Sigmoid colon (tissue), 7 donors: Measurements from ENCODE around the gene DPYSL3. TPM values are rescaled to one million over a fixed set of nuclear protein-coding genes. Genes with fewer than 3 reads are reported as not detected.

Experiments used
- DNase-seq: peaks from one replicate; pipeline ENCODE4 v3.0.0-alpha.2; 2019
- H3K27ac ChIP-seq, 4 donors: fragments of 200-600 bp; sonication (generic); one replicate each; pipeline ENCODE4 v1.5.1; 2016 to 2019; ENCODE audit warnings: mild to moderate bottlenecking in 1 of 4
- H3K27me3 ChIP-seq, 3 donors: fragments of 200-600 bp; sonication (generic); one replicate each; pipeline ENCODE4 v1.5.1; 2019; ENCODE audit warnings: mild to moderate bottlenecking in 1 of 3
- H3K36me3 ChIP-seq, 4 donors: fragments of 200-600 bp; sonication (generic); one replicate each; pipeline ENCODE4 v1.5.1; 2016 to 2019
- H3K4me1 ChIP-seq, 4 donors: fragments of 200-600 bp; sonication (generic); one replicate each; pipeline ENCODE4 v1.5.1; 2017 to 2019
- H3K4me3 ChIP-seq, 4 donors: fragments of 200-600 bp; sonication (generic); one replicate each; pipeline ENCODE4 v1.5.1; 2017 to 2019; ENCODE audit warnings: mild to moderate bottlenecking in 2 of 4, moderate library complexity in 1 of 4
- H3K9me3 ChIP-seq, 4 donors: fragments of 200-600 bp in 3 of 4; sonication (generic) in 3 of 4; one replicate each; pipeline versions ENCODE4 v1.5.1 to v1.6.1; 2013 to 2019
- CTCF ChIP-seq, 4 experiments: fragments of 450-650 bp in 3 of 4; fragments of 200-600 bp in 1 of 4; IDR thresholded peaks; one replicate each; pipeline ENCODE4 v1.5.1; 2016 to 2019; ENCODE audit warnings: antibody characterized with exemption in 4 of 4, mild to moderate bottlenecking in 3 of 4, moderate library complexity in 2 of 4
- EP300 ChIP-seq, 4 donors: sonication (generic); formaldehyde crosslinking; IDR thresholded peaks; one replicate each; pipeline ENCODE4 v1.6.1; 2017; ENCODE audit warnings: antibody characterized with exemption in 4 of 4
- POLR2A ChIP-seq, 2 donors: fragments of 450-650 bp; IDR thresholded peaks; one replicate each; pipeline ENCODE4 v1.6.1; 2016; ENCODE audit warnings: antibody characterized with exemption in 2 of 2, mild to moderate bottlenecking in 2 of 2, moderate library complexity in 2 of 2
- POLR2AphosphoS5 ChIP-seq, 4 donors: sonication (generic); formaldehyde crosslinking; IDR thresholded peaks; one replicate each; pipeline ENCODE4 v1.6.1; 2017; ENCODE audit warnings: antibody characterized with exemption in 4 of 4
- WGBS, 2 donors: extraction: QIAGEN DNeasy Blood & Tissue Kit; methylation state at CpG; one replicate each; pipeline ENCODE4 v1.1.7; 2013; 5-methylcytosine and 5-hydroxymethylcytosine counted together
- intact Hi-C: fragments of 100-400 bp; cut with DNase I; formaldehyde crosslinking; loops from one replicate; pipeline ENCODE4 v1.15.1; 2023
- polyA plus RNA-seq, 3 donors: library from polyadenylated mRNA; stranded (reverse); fragments of 200-250 nt; gene quantifications; one replicate each; pipeline ENCODE4 v1.2.3, GENCODE V29; 2013
- total RNA-seq, 4 donors: library from RNA; depleted of rRNA; stranded (reverse); fragments of >200 nt; gene quantifications; one replicate each; pipeline ENCODE4 v1.1.0, GENCODE V29; 2016
- donor health status: healthy with polysubstance abuse.
- donor health status: Bipolar disorder and iron deficiency.
- donor health status: healthy.

DPYSL3 gene
- total and polyA plus RNA-seq, 7 donors, result 4.2 to 343 (median 149) TPM

GRCh38 chr5:147530530-147531389 lies 20.9 kb upstream of the DPYSL3 start:
- peaks cover 0 to 29% (median 26%) of the 10 kb centered on the region in 4 donors for H3K4me1 ChIP-seq
- no peak overlapping the region for H3K4me3 ChIP-seq
- H3K27me3 ChIP-seq, result no peaks in the 10 kb centered on the region
- TF ChIP-seq POLR2AphosphoS5 (IDR thresholded peaks at IDR 0.05) (peak in 2 of 4 donors; percentile 24 to 27), EP300 (IDR thresholded peaks at IDR 0.05) (no peak)
- DNase-seq, result no peak
- 91 to 92% methylated on average over 7 of the region's 7 CpGs for WGBS, 2 donors
- H3K27ac ChIP-seq, result peak overlapping the region in 3 of 4 donors; percentile 45 to 70 (median 68)
- intact Hi-C loops, result loop anchor here (2.0 kb wide), 1 partner anchor 18 kb away; no protein-coding TSS in a partner anchor
- H3K36me3 ChIP-seq, result no peaks in the 10 kb centered on the region
- no peaks in the 10 kb centered on the region for H3K9me3 ChIP-seq

- no peaks in the 10 kb centered on the region for H3K36me3 ChIP-seq
- WGBS, 2 donors, result 60 to 72% methylated on average over 4 of the region's 4 CpGs
- no peak overlapping the region for H3K4me3 ChIP-seq
- intact Hi-C loops, result no loop called here
- H3K9me3 ChIP-seq, result no peaks in the 10 kb centered on the region
- no peak for TF ChIP-seq POLR2AphosphoS5 (IDR thresholded peaks at IDR 0.05)
- no peak for TF ChIP-seq POLR2A (IDR thresholded peaks at IDR 0.05)
- no peak for TF ChIP-seq CTCF (IDR thresholded peaks at IDR 0.05)
- TF ChIP-seq EP300 (IDR thresholded peaks at IDR 0.05), result no peak
- no peaks in the 10 kb centered on the region for H3K27me3 ChIP-seq
- no peaks in the 10 kb centered on the region for H3K4me1 ChIP-seq
- DNase-seq, result no peak
- H3K27ac ChIP-seq, result no peak overlapping the region
Measured at GRCh38 chr5:147523069-147523468, 13.2 kb upstream of the DPYSL3 start.

GRCh38 chr5:147522435-147522834 lies 12.6 kb upstream of the DPYSL3 start:
- intact Hi-C loops, result no loop called here
- H3K9me3 ChIP-seq, result no peaks in the 10 kb centered on the region
- no peak for DNase-seq
- no peaks in the 10 kb centered on the region for H3K36me3 ChIP-seq
- H3K27me3 ChIP-seq, result no peaks in the 10 kb centered on the region
- TF ChIP-seq POLR2AphosphoS5 (IDR thresholded peaks at IDR 0.05), result no peak
- no peak for TF ChIP-seq EP300 (IDR thresholded peaks at IDR 0.05)
- TF ChIP-seq CTCF (IDR thresholded peaks at IDR 0.05), result no peak
- no peak for TF ChIP-seq POLR2A (IDR thresholded peaks at IDR 0.05)
- H3K4me3 ChIP-seq, result no peak overlapping the region
- no peak overlapping the region for H3K27ac ChIP-seq
- H3K4me1 ChIP-seq, result no peaks in the 10 kb centered on the region
- 45 to 60% methylated on average over 3 of the region's 3 CpGs for WGBS, 2 donors

- WGBS, 2 donors, result 33 to 62% methylated on average over 1 of the region's 1 CpG
- no peak for DNase-seq
- Histone ChIP-seq H3K4me1 (no peaks in the 10 kb centered on the region), H3K9me3 (no peaks in the 10 kb centered on the region), H3K36me3 (no peaks in the 10 kb centered on the region), H3K27me3 (no peaks in the 10 kb centered on the region), H3K27ac (no peak overlapping the region), H3K4me3 (no peak overlapping the region)
- TF ChIP-seq CTCF (IDR thresholded peaks at IDR 0.05), result no peak
- no peak for TF ChIP-seq POLR2A (IDR thresholded peaks at IDR 0.05)
- no peak for TF ChIP-seq POLR2AphosphoS5 (IDR thresholded peaks at IDR 0.05)
- TF ChIP-seq EP300 (IDR thresholded peaks at IDR 0.05), result no peak
- intact Hi-C loops, result no loop called here
Measured at GRCh38 chr5:147520450-147520849, 10.6 kb upstream of the DPYSL3 start.

GRCh38 chr5:147519380-147519779 lies 9.5 kb upstream of the DPYSL3 start:
- H3K9me3 ChIP-seq, result no peaks in the 10 kb centered on the region
- H3K27ac ChIP-seq, result no peak overlapping the region
- WGBS, 2 donors, result 27 to 48% methylated on average over 1 of the region's 1 CpG
- no peak for DNase-seq
- no peak for TF ChIP-seq EP300 (IDR thresholded peaks at IDR 0.05)
- no peak for TF ChIP-seq POLR2A (IDR thresholded peaks at IDR 0.05)
- TF ChIP-seq CTCF (IDR thresholded peaks at IDR 0.05), result no peak
- TF ChIP-seq POLR2AphosphoS5 (IDR thresholded peaks at IDR 0.05), result no peak
- H3K36me3 ChIP-seq, result no peaks in the 10 kb centered on the region
- H3K27me3 ChIP-seq, result no peaks in the 10 kb centered on the region
- H3K4me3 ChIP-seq, result no peak overlapping the region
- H3K4me1 ChIP-seq, result no peaks in the 10 kb centered on the region
- intact Hi-C loops, result no loop called here
